Measurements from ENCODE around the gene FSTL4.

GRCh38 chr5:133257977-133258376, 354.4 kb downstream of the FSTL4 start:
- TF ChIP-seq CHD1 (IDR thresholded peaks at IDR 0.05; ENCODE audit: low read depth, low read length) (no peak), RCOR1 (IDR thresholded peaks at IDR 0.05; ENCODE audit: insufficient replicate concordance, low read length) (no peak)

Data from IMR-90 (cell line).